Naive B cell (primary cell): ENCODE measurements around the gene STAT4. TPM values are rescaled to one million over a fixed set of nuclear protein-coding genes. Genes with fewer than 3 reads are reported as not detected.

Experiments used
- polyA plus RNA-seq, 6 donors: library from polyadenylated mRNA; unstranded; fragments of 300-500 nt; fragmentation: Illumina TruSeq; gene quantifications; one replicate each; pipeline ENCODE4 v1.2.3, GENCODE V29; 2021; ENCODE audit warnings: low read depth in 6 of 6

The STAT4 gene
- polyA plus RNA-seq, 6 donors from 2014 or later, result 0.19 to 2.3 (median 1.2) TPM

Other genes starting within 250 kb of the STAT4 start
- 100 to 1,000 TPM in 1 of 6 donors, 10 to 100 TPM in 5; 36.9 to 140 (median 54.8) TPM for gene STAT1, start 136.8 kb downstream of the STAT4 start, polyA plus RNA-seq
- gene MYO1B, start 94.4 kb upstream of the STAT4 start, polyA plus RNA-seq, result 10 to 100 TPM in 5 of 6 donors, 1 to 10 TPM in 1; 4.6 to 25.4 (median 13.1) TPM